IPS-11a (cell line): Measurements from ENCODE around the gene IL17RD.

Source experiments
- H3K4me3 ChIP-seq: one replicate; pipeline ENCODE4 v1.5.1; 2013; ENCODE audit warnings: low read depth, low read length, control low read depth

Gene IL17RD

DNA sequence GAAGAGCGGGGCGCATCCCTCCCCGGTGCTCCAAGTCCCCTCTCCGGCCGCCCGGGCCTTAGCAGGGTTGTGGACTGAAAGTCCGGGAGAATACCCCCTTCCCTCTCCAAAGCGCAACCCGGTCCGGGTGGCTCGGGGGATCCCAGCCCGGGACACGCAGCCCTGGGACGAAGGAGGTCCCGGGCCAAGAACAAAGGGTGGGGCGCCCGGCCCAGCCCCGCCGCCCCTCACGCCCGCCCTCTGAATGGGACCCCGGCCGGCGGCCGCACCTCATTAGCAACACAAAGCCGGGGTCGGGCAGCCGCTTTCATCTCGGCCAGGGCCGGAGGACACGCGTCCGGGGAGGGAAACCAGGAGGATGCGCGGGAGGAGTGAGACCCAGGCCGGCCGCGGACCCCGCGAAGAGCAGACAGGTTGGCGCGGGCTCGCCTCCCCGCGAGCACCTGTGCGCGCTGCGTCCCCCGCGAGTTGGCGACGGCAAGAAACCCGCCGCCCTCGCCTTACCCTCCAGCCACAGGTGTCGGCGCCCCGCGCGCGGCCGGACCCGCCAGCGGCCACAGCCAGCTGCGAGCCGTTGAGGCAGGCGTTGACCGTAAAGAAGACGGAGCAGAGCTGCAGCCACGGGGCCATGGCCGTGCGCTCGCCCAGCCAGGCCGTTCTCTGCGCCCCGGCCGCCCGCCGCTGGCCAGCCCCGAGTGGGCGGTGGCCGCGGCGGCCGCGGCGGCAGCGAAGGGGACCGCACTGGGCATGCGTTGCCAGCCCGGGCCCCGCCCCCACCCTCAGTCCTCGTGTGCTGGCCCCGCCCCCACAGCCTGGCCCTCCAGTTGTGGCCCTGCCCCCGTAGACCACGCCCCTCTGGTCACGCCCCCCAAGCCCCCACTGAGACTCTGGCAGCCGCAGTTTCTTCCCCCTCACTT, at the start of gene IL17RD:
IL17RD (minus strand) TSS at position 697 of the 917 bp plus-strand sequence; CDS start at position 630, 67 bp downstream.
- H3K4me3 ChIP-seq: peak within 1 kb of the TSS; percentile 66

DNA sequence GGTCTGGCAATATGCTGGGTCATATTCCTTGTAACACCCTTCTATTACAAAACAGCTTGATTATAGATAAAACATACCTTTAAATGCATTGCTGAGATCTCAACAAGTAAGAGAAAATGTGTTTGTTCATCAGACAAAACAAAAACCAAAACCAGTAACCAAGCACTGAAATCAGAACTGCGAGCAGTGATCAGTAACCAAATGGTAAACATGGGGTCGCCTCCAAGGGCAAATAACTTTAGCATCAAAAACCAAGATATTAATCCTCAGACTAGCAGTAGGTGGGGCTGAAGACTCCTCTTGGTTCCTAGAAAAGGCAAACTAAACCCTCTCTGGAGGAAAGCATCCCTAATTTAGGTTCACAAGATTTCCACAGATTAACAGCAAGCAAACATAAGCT, 41.3 kb upstream of the IL17RD start:
- H3K4me3 ChIP-seq: no peak overlapping the region

- H3K4me3 ChIP-seq: peak within 1 kb of the TSS; percentile 14
These were observed 34.7 kb upstream of the IL17RD start, which contains the start of gene HESX1 for GRCh38 chr3:57199895-57200297. Gene HESX1 (minus strand): TSS chr3:57199978. CDS start chr3:57199918, 60 bp downstream.

DNA sequence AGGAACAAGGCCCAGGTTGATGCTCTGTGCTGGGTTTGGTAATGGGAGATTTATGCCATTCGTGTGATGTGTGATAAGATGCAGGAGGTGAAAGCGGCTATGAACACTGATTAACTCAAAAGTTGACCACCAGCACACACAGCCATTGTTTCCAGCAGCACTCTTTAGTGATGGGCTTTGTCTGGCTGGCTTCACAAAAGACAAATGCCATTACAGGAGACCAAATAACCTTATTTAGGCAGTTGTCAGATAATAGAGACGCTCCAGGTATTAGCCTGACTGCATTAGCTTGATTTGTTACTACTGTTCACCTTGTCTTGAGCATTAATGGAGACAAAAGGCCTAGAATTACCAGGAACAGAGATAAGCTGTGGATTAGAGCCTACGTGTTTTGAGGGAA, 29.5 kb upstream of the IL17RD start:
- no peak overlapping the region for H3K4me3 ChIP-seq

DNA sequence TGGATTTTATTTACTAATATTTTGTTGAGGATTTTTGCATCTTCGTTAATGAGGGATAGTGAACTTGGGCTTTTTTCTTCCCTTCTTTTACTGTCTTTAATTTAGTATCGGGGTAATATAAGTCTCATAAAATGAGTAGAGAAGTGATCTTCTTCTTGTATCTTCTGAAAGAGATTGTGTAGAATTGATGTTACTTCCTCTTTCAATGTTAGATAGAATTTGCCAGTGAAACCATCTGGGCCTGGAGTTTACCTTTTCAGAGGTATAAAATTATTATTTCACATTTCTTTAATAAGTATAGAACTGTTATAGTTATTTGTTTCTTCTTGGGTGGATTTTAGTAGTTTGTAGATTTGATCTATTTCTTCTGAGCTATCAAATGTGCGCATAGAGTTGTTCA, 26.9 kb upstream of the IL17RD start:
- H3K4me3 ChIP-seq: no peak overlapping the region

- H3K4me3 ChIP-seq: no peak overlapping the region
These were observed 19.4 kb upstream of the IL17RD start for GRCh38 chr3:57184526-57184925.

DNA sequence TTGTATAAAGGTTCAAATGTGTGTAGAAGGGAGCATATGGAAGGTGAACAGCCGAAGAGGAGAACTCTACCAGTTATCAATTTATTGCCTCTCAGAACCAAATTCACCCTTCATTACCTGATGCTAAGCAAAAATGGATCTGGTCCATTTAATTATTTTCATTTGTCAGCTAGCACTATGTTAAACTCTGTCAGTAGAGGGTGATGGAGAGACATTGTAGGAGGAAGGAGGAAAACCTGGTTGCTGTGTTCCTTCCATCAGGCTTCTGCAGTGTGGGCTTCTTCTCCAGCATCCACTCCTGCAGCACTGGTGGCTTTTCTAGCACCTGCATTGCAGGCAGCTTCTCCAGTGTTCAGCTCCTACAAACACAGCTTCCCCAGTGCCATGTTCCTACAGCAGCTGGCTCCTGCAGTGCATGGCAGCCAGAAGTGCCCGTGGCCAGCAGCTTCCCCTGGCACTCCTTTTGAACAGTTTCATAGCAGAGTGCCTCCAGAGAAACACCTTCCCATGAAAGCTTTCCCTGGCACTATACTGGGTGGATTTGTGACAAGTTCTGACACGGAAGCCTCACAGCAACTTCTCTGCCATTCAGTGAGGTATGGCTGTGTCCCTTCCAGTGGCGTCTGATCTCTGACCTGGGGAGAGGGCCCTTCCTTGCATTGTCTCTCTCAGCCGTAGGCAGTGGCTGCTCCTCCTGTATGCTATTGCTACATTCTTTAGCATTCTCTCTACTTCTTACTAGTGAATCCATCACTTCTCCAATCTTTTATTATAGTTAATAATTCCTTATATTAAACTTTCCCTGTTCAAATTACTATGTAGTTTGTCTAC, 14.6 kb upstream of the IL17RD start:
- no peak overlapping the region for H3K4me3 ChIP-seq

DNA sequence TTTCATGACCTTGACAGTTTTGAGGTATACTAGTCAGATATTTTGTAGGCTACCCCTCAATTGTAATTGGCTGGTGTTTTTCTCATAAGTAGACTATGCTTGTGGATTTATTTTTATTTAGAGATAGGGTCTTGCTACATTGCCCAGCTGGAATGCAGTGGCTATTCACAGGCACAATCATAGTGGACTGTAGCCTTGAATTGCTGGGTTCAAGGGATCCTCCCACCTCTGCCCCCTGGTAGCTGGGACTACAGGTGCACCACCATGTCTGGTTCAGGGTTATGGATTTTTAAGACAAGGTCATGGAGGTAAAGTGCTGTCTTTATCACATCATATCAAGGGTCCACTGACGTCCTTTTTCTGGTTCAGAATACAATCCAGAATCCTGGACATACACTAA, 10.9 kb upstream of the IL17RD start:
- H3K4me3 ChIP-seq: no peak overlapping the region

DNA sequence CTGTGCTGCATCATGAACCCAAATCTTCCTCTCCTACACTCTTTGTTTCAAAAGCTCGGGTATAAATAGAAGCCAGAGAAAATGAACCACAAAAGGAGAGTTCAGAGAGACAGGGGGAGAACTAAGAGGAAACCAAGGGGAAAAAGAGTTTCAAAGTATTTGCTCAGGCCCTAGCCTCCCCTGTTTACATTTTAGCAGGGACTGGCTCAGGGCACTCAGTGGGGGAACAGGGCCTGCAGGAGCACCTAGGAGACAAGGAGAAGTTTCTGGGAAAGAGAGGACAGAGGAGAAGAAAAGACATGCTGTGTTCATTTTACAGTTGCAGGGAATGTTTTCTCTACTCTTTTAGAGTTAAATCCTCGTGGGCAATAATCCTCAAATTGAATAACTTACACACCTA, 8.5 kb upstream of the IL17RD start:
- no peak overlapping the region for H3K4me3 ChIP-seq

GRCh38 chr3:57170946-57171345, 5.8 kb upstream of the IL17RD start:
- no peak overlapping the region for H3K4me3 ChIP-seq

- H3K4me3 ChIP-seq: peak overlapping the region; percentile 45
These were observed 4.9 kb upstream of the IL17RD start for GRCh38 chr3:57169872-57170623.

- no peak overlapping the region for H3K4me3 ChIP-seq
These were observed 4.0 kb upstream of the IL17RD start for GRCh38 chr3:57169108-57169507.

DNA sequence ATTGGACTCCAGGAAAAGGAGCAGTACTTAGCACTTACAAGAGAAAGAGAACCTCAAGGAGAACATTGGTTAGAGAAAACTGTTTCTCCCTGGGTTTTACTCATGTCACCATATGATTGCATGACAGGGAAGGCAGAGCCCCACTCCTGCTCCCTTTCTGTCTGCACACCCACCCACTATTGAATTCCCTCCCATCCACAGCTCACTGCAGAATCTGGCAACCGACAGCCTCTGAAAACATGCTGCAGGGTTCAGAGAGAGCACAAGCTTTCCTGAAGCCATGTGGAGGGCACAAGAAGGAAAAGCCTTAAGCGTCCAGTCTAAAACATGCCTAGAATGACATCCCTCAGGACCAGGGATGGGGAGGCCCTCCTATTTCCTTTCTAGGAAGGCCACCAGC, 3.0 kb upstream of the IL17RD start:
- H3K4me3 ChIP-seq: no peak overlapping the region

- no peak overlapping the region for H3K4me3 ChIP-seq
These were observed 1.5 kb upstream of the IL17RD start for GRCh38 chr3:57166660-57167059.

- no peak overlapping the region for H3K4me3 ChIP-seq
These were observed 488 bp upstream of the IL17RD start for GRCh38 chr3:57165641-57166040.

GRCh38 chr3:57164217-57164656, 916 bp downstream of the IL17RD start:
- H3K4me3 ChIP-seq: peak overlapping the region; percentile 66

- H3K4me3 ChIP-seq: peak overlapping the region; percentile 66
These were observed 1.4 kb downstream of the IL17RD start for GRCh38 chr3:57163751-57164150.

GRCh38 chr3:57161915-57162314, 3.2 kb downstream of the IL17RD start:
- H3K4me3 ChIP-seq: no peak overlapping the region

GRCh38 chr3:57160765-57161538, 4.2 kb downstream of the IL17RD start:
- H3K4me3 ChIP-seq: no peak overlapping the region

GRCh38 chr3:57160076-57160764, 4.9 kb downstream of the IL17RD start:
- H3K4me3 ChIP-seq: no peak overlapping the region
